NCI-H146 treated with DMSO at 0.1 percent for 48 hours (cell line): ENCODE results near the gene TTN.
A peak's percentile ranks its signal among the peaks of the same experiment; 100 is the strongest.

Experiments used
- DNase-seq: peaks from one replicate; lab custom pipeline; 2025; ENCODE audit not compliant: unreplicated experiment; lab: John Stamatoyannopoulos, UW

The TTN gene

DNA sequence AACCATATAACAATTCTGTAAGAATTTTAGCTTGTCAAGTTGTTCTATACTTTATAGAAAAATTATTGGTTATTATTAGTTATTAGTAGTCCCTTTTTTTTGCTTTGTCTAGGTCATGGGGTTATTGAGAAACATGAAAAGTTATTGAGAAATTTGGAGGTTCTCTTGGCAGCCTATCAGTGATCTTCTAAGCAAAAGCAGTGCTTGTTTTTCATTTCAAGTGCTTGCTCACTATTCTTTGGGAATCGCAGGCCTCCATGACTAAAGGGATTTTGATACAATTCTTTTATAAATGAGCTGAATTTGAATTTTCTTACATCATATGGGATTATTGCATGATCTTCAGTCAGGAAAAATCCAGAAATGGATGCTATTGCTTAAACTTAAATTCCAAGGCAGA, 301.1 kb downstream of the TTN start:
- no peak for DNase-seq

DNA sequence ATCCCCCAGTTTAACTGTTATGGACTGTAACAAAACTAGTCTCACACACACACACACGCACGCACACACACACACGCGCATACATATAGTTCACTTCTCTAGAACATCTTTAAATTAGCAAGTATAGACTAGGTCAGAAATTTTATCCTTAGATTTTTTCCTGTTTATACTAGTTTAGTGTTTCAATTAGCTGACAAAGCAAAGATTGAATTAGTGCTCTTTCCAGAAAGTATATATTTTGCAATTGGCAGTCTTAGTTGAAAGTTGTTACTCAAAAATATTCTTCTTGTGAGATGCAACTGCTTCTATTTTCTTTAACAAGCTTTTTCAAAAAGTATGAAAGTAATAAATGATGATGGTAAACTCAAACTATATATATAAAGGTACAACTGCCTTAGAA, 304.5 kb downstream of the TTN start:
- DNase-seq: no peak

DNA sequence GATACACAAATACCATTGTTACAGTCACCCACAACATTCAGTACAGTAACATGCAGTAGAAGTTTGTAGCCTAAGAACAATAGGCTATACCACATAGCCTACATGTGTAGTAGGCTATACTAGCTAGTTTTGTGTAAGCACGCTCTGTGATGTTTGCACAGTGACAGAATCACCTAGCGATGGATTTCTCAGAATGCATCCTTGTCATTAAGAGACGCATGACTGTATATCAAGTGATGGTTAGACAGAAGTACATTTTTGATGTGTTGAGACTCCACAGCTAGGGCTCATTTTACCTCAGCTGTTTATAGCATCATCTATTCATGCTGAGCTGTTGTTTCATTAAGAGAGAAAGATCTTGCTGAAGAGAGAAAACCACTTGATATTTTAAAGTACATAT, 307.6 kb downstream of the TTN start:
- DNase-seq: no peak

DNA sequence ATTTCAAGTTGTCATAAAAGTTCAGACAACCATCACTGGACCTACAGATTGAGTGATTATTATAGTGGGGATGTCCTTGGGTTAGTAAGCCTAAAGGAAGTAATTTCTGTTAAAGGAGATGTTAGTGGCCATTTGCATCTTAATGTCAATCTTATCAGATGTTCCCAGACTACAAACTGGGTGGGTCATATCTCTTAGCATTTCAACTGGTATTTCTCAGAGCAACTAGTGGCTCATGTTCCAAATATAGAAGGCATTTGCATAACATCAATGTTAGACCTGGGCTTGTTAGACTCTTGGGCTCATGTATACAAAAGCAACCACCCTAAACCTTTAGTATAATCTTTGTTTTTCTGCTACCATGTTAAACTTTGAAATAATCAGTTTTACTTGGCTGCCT, 309.1 kb downstream of the TTN start:
- no peak for DNase-seq

DNA sequence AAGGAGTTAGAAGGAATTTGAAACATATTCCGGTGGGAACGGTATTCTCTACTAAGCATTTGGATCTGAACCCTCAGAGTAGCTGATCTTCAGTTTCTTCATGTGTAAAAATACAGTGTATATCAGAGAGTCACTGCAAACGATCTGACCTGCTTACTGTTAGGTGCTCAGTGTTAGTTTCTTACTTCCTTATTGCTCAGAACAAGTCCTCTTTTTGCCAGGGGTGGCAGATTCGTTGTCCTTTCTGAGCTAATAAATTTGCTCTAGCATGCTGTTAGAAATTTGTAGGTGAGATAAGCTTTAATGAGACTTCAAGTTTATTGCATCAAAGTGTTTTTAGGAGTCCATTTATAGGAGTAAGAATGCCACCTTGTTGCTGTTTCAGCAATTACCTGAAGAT, 311.2 kb downstream of the TTN start:
- DNase-seq: no peak

DNA sequence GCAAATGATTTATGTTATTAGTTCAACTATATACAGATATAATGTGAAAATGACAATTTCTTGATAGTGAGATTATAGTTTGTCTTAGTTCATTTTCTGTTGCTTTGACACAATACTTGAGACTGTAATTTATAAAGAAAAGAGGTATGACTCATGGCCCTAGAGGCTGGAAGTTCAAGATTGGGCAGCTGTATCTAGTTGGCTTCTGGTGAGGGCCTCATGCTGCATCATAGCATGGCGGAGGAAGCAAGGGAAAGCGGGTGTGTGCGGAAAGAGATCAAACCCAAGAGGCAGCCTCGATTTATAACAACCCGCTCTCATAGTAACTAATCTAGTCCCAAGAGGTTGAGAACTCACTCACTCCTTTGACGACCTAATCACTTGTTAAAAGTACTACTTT, 315.6 kb downstream of the TTN start:
- no peak for DNase-seq

DNA sequence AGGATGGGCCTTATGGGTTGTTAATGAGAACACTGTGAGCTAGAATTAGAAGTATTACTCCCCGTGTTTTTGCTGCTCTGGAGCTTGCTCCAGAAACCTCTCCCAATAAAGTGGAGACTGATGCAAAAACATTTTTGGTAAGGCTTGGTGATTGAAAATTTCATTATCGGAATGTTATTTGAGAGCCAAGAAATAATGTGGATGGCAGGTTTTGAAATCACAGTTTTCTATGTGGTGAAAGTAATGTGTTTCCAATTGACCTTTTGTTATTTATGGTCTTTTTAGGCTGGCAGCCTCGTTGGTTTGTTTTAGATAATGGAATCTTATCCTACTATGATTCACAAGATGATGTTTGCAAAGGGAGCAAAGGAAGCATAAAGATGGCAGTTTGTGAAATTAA, 321.9 kb downstream of the TTN start:
- DNase-seq: no peak

DNA sequence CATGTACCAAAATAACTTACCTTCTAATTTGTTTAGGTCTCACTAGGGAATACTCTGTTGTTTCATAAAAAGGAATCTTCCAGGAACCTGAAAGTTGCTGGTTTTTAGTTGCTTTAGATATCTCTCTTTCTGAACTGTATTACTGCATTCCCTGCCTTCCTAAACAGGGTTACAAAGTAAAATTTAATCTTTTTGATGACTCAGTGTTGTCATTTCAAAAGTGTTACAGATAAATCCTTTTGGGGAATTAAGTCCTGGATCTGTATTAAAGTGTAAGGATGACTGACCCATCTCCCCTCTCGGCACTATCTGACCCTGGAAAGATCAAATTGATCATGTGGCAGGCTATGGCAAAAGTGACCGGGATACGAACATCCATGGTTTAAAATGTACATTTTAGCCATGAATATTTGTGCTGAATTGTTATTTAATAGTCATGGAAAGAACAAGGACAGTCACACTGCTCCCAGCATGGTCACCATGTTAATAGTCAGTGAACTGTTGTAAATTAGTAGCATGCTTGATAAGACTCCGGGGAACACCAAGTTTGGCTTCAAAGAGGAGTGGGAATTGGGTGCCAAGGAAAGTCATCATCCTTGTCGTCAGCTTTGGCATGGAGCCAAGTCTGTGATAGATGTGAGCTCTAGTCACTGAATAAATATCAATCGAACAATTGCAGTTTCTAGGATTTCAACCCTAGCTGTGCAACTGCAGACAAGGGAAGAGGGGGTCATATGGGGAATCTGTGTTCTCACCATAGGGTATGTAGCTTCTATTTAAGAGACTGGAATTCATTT, 322.8 kb downstream of the TTN start:
- peak; percentile 35 for DNase-seq

DNA sequence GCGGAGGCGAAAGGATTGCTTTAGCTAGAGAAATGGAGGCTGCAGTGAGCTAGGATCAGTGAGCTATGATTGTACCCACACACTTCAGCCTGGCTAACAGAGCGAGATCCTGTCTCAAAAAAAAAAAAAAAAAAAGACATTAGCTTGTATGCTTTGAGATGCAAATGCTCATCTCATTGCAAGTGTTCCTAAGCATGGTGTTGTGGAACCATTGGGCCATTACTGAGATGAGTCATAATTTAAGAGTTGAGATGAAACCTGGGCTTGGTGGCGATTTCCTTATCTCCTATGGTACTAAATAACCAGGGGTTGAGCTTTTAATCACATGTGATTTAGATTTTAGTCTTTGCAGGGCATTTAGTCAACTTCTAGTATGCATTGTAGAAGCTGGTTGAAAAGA, 324.8 kb downstream of the TTN start:
- DNase-seq: no peak

DNA sequence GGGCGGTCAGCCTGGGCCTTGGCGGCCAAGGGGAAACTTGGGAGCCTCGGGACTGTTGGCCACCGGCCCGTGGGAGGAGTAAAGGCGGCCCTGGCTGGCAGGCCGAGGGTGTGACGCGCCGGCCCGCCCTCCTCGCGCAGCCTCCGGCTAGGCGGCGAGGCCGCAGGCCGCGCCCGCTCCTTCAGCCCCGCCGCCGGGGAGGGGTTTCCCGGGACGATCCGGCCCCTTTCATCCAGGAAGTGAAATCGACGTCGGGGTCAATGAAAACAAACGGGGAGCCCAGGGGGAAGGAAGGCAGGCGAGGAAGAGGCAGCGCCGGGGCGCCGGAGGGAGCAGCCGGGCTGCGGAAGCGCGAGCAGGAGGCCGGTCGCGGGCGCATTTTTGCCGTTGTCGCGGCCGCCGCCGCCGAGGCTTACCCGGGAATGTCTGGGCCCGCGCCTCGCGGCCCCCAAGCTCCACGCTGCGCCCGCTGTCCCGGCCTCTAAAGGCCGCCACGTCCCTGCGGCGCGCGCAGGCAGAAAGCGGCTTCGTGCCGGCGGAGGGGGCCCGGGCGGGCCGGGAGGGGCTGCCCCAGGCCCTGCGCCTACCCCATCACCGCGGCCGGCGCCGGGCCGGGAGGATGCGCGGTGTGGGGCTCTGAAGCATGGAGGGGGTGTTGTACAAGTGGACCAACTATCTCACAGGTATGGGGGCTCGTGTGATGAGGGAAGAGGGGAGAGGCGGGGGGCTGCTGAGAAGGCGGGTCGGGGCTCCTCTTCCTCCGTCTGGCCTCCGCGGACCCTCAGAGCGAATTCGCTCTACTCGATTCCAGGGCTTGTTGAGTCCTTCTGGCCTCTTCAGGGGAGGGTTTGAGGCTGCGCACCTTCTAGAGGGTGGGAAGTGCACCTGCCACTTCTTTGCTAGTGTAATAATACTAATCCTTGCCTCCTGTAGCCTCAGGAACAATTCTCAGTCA, 326.7 kb downstream of the TTN start, which contains the start of gene PLEKHA3:
PLEKHA3 (plus strand) TSS at position 231 of the 955 bp plus-strand sequence; CDS start at position 644, 413 bp downstream.
- peak; percentile 81 for DNase-seq

DNA sequence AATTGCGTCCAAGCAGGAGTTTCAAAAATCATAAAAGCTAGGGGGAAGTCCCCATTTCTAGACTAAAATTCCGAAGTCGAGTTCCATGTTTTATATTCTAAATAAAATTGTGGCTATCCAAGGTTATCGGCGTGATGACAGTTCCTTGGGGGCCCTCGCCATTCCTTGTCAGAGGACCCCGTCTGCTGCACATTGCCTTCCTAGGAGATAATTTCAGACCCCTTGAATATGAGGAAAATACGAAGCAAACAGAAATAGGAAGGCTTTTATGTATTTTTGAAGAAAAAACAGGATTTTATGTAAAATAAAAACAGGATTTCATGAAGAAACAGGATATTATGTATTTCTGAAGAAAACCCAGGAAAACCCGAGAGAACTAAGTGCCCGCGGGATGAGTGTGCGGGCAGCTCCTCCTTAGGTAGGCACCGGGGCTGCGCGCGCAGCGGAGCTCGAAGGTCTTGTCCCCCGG, 327.4 kb downstream of the TTN start:
- DNase-seq: no peak

DNA sequence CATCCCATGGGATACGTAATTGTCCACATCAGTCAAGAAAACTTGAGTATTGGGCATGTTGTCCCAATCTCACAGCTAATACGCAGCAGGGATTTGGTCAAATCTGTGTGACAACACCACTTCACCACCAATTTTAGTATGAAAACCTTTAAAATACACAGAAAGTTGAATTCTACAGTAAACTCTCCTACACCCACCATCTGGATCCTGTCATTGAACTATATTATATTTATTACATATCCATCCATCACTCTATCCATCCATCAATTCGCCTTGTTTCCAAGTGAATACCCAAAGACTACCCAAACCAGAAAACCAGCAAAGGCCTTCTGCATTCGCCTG, 328.0 kb downstream of the TTN start:
- DNase-seq: no peak

DNA sequence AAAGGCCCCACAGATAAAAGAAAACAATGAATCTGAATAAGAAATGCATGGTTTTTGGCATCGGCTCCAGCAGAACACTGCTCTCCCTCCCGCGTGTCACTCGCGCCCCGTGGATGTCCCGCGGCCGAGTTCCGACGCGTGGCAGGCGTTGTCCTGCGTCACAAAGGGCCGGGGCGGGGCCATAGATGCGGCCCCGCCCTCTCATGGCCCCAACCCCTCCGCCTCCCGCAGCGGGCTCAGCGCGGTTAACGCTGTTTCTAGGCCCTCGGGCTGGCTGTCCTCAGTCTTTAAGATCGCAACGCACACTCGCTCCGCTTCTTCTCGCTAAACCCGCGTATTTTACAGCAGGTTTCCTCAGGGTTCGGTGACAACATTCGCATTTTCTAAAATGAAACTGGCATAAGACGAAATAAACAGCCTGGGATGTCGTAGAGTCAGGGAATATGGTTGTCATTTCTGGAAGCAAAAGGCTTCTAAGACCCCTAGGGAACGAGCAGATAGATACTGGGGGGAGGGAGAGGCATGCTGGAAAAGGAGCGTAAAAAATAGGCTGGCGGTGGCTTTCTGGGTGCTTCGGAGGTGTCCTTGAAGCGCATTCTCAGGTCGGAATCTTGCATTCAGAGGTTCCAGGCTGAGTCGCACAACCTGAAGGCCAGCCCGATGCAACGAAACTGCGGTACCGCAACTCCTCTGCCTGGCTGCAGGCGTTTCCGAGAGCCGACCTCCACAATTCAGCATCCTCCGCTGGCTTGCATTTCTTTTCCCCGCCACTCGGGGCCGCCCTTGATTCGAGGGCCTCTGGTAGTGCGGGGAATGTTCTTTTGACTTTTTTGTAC, 328.6 kb downstream of the TTN start, which contains the start of gene FKBP7:
FKBP7 (minus strand) TSS at position 162 of the 836 bp plus-strand sequence; CDS start at position 61, 101 bp downstream.
- DNase-seq: peak; percentile 45

DNA sequence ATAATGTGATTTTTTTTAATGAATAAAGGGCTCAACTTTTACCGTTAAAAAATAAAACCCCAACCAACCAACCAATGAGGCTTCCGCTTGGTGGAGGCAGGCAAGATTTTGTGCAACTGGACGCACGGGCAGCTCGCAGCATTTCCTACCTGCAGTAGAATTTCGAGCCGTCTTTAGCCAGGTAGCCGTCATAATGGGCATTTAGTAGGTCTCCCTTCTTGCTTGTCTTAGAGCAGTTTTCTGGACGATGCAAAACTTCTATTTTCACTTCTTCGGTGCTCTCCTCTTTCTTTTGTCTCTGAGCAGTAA, 329.1 kb downstream of the TTN start:
- DNase-seq: no peak

DNA sequence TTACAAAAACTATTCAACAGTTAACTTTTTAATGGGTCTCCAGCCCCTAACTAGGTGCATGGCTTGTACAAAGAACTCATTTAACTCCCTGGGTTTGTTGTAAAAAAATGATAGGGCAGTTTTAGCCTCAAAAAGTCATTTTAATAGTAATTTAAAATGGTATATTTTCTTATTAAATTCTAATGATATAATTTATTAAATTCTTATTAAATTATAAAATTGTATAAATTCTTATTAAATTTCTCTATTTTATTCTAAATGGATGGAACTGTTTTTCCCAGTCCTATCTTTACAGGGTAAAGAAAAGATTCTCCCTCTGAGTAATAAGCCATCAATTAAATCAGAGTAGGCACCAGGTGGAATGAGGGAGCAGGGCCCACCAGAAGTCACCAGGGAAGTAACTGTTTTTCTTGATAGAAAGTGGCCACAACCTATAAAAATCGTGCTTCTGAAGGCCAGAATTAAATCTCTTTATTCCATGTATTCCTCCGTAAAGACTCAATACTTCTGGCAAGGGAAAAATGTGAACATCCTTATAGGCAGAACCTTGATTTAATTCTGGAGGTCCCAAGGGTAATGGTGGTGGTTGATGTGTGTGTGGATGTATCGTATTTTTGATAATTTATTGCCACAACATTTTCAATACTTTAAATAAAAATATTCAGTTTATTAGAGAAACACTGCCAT, 329.6 kb downstream of the TTN start:
- no peak for DNase-seq

DNA sequence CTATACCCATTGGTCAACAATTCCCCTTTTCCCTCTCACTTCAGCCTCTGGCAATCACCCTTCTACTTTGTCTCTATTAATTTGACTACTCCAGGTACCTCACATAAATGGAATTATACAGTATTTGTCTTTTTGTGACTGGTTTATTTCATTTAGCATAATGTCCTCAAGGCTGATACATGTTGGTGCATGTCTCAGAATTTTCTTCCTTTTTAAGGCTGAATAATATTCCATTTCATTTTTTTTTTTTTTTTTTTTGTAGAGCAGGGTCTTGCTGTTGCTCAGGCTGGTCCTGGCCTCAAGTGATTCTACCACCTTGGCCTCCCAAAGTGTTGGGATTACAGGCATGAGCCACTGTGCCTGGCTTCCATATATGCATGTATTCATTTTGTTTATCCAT, 330.7 kb downstream of the TTN start:
- no peak for DNase-seq
